ENCODE data around the gene STK25. TPM values are rescaled to one million over a fixed set of nuclear protein-coding genes. Genes with fewer than 3 reads are reported as not detected.

Gene STK25
- 77.5 and 146 TPM in 2 replicates for total RNA-seq

DNA sequence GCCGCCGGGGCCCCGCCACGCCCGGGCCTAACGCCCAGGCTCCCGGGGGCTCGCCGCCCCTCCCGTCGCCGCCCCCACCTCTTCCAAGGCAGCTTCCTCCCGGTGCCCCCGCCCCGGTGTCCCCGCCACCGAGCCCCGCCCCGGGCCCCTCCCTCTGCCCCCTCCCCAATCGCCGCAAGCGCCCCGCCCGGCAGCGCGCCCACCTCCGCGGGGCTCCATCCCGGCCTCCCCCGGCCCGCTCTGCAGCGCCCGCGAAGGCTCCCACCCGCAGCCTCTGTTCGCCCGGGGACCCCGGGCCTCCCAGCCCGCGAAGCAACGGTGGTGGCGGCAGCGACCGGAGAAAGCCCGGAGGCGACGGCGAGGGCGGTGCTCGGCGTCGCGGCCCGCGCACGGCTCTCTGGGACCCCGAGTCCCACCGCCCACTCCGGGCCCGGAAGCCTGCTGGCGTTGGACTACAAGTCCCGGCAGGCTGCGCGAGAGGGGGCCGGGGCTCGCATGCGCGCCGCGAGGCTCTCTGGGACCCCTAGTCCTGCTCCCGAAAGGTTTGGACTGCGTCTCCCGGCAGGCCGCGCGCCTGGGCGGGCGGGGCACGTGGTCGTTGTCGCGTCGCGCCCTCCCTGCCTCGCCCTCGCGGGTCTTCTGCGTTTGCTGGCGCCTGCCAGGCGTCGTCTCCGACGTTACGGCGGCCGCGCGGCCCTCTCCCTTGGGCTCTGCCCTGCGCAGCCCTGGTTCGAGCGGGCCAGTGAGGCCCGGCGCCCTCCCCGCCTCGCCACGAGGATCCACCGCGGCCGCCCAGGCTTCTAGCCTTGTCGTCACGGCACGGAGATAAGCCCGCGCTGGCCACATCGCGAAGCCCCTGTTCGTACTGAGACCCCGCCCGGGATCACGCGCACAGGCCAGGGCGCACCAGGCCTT, at the start of gene STK25:
STK25 (minus strand) TSS at position 345 of the 915 bp plus-strand sequence. CDS start 549 bp downstream, outside the sequence.

Other genes with a start within 250 kb of the STK25 start
- 731 and 793 TPM in 2 replicates for gene HDLBP, start 192.9 kb downstream of the STK25 start, total RNA-seq
- 349 and 408 TPM in 2 replicates for gene SEPTIN2, start 192.7 kb downstream of the STK25 start, total RNA-seq
- gene FARP2, start 152.3 kb downstream of the STK25 start, total RNA-seq, result 21.2 and 24.0 TPM in 2 replicates
- gene BOK, start 50.2 kb upstream of the STK25 start, total RNA-seq, result 56.0 and 61.0 TPM in 2 replicates
- gene THAP4, start 128.6 kb upstream of the STK25 start, total RNA-seq, result 37.2 and 42.9 TPM in 2 replicates
- 33.0 and 34.0 TPM in 2 replicates for gene ATG4B, start 129.1 kb upstream of the STK25 start, total RNA-seq
- gene DTYMK, start 178.2 kb upstream of the STK25 start, total RNA-seq, result 14.0 and 19.3 TPM in 2 replicates
- gene ING5, start 193.5 kb upstream of the STK25 start, total RNA-seq, result 14.1 and 32.9 TPM in 2 replicates
- gene D2HGDH, start 226.0 kb upstream of the STK25 start, total RNA-seq, result 9.0 and 12.7 TPM in 2 replicates